Endothelial cell of umbilical vein (primary cell): Measurements from ENCODE around the gene ANTXRL. TPM values are rescaled to one million over a fixed set of nuclear protein-coding genes. Genes with fewer than 3 reads are reported as not detected.

Experiments
- BruUV-seq: library from RNA; stranded (reverse); fragments of 400-500 nt; replicated peaks from 2 replicates; lab custom pipeline; 2021; lab: Mats Ljungman, UMichigan
- CTCF ChIA-PET: fragments of 300-600, 350-600 bp; sonication (Branson Sonifier 250); formaldehyde crosslinking; loops from one replicate; lab custom pipeline; 2021; ENCODE audit warnings: antibody characterized with exemption, inconsistent platforms; lab: Charles Lee
- POLR2A ChIA-PET: fragments of 300-600, 350-600 bp; sonication (Branson Sonifier 250); formaldehyde crosslinking; loops from one replicate; lab custom pipeline; 2021; ENCODE audit warnings: antibody characterized with exemption, inconsistent platforms; lab: Charles Lee
- DNase-seq: peaks from one replicate; pipeline ENCODE4 v3.0.0-alpha.2; 2011; ENCODE audit warnings: low read depth, low spot score
- FAIRE-seq: peaks from 2 replicates; lab custom pipeline; 2011; peaks lifted over from hg19 to GRCh38; lab: Jason Lieb, UNC
- H2AFZ ChIP-seq: 2 replicates; pipeline ENCODE4 v1.6.0; 2012; ENCODE audit warnings: low read depth, low read length, control low read depth, inconsistent platforms
- H3K27ac ChIP-seq: 2 replicates; pipeline ENCODE4 v1.5.1; 2011; ENCODE audit warnings: low read depth, mild to moderate bottlenecking, control low read depth, low read length, moderate library complexity; ENCODE audit not compliant: insufficient read depth
- H3K27me3 ChIP-seq, 2 experiments: 2 replicates each; pipeline versions ENCODE4 v1.6.0 to v1.6.1; 2011; ENCODE audit warnings: low read length in 2 of 2, mixed read lengths in 1 of 2; ENCODE audit not compliant: control insufficient read depth in 2 of 2, insufficient read depth in 2 of 2
- H3K36me3 ChIP-seq, 2 experiments: 2 replicates in 1 of 2; 3 replicates in 1 of 2; pipeline ENCODE4 v1.5.1; 2011; ENCODE audit warnings: low read length in 2 of 2, mild to moderate bottlenecking in 1 of 2, moderate library complexity in 1 of 2; ENCODE audit not compliant: control insufficient read depth in 2 of 2, insufficient read depth in 2 of 2; ENCODE audit errors: extremely low read depth in 1 of 2
- H3K4me1 ChIP-seq: 3 replicates; pipeline ENCODE4 v1.5.1; 2011; ENCODE audit warnings: mild to moderate bottlenecking, low read length; ENCODE audit not compliant: control insufficient read depth, insufficient read depth; ENCODE audit errors: extremely low read depth
- H3K4me2 ChIP-seq: 2 replicates; pipeline ENCODE4 v1.6.1; 2011; ENCODE audit warnings: low read length, control low read depth, mixed read lengths; ENCODE audit not compliant: insufficient read depth
- H3K4me3 ChIP-seq, 3 experiments: fragments of 200-600 bp in 1 of 3; sonication (generic), shearing (Covaris generic) in 1 of 3; replicated peaks in 1 of 3; 2 replicates each; pipeline ENCODE4 v1.5.1; 2011 to 2016; ENCODE audit warnings: control low read depth in 3 of 3, low read length in 3 of 3, mild to moderate bottlenecking in 2 of 3, inconsistent platforms in 1 of 3, low read depth in 1 of 3, moderate library complexity in 1 of 3; ENCODE audit not compliant: insufficient read depth in 1 of 3
- H3K79me2 ChIP-seq: 2 replicates; pipeline ENCODE4 v1.6.0; 2012; ENCODE audit warnings: low read length, inconsistent platforms; ENCODE audit not compliant: control insufficient read depth, insufficient read depth
- H3K9ac ChIP-seq: replicated peaks from 2 replicates; pipeline ENCODE3; 2011; ENCODE audit warnings: low read length, control low read depth; ENCODE audit not compliant: insufficient read depth; ENCODE audit errors: extremely low read depth
- H3K9me1 ChIP-seq: replicated peaks from 3 replicates; pipeline ENCODE4 v1.6.0; 2011; ENCODE audit warnings: mild to moderate bottlenecking, low read length; ENCODE audit not compliant: control insufficient read depth, insufficient read depth; ENCODE audit errors: extremely low read depth
- H3K9me3 ChIP-seq: replicated peaks from 2 replicates; pipeline ENCODE4 v1.5.1; 2012; ENCODE audit warnings: low read length, inconsistent platforms; ENCODE audit not compliant: control insufficient read depth, insufficient read depth
- H4K20me1 ChIP-seq: replicated peaks from 2 replicates; pipeline ENCODE3; 2011; ENCODE audit warnings: mild to moderate bottlenecking, low read length; ENCODE audit not compliant: control insufficient read depth, insufficient read depth; ENCODE audit errors: extremely low read depth
- CTCF ChIP-seq, 2 donors: IDR thresholded peaks; 1 replicate in 1 of 2; 2 replicates in 1 of 2; pipeline ENCODE4 v1.5.1; 2011; ENCODE audit warnings: low read length in 2 of 2, mild to moderate bottlenecking in 2 of 2, moderate library complexity in 2 of 2, control low read depth in 1 of 2, inconsistent platforms in 1 of 2, low read depth in 1 of 2; ENCODE audit not compliant: insufficient read depth in 1 of 2; ENCODE audit errors: extremely low read depth in 1 of 2
- EZH2 ChIP-seq: IDR thresholded peaks from 2 replicates; pipeline ENCODE4 v1.6.1; 2012; ENCODE audit warnings: borderline replicate concordance, low read depth, mild to moderate bottlenecking, moderate library complexity, low read length, inconsistent platforms; ENCODE audit not compliant: severe bottlenecking
- FOS ChIP-seq: IDR thresholded peaks from 2 replicates; pipeline ENCODE4 v1.6.1; 2011; ENCODE audit warnings: mild to moderate bottlenecking, low read length, moderate library complexity, borderline replicate concordance; ENCODE audit not compliant: insufficient read depth
- GATA2 ChIP-seq: IDR thresholded peaks from 2 replicates; pipeline ENCODE4 v1.7.0; 2011; ENCODE audit warnings: low read depth, mild to moderate bottlenecking, moderate library complexity, mixed read lengths, low read length; ENCODE audit not compliant: insufficient read length, insufficient read depth
- JUN ChIP-seq: IDR thresholded peaks from 2 replicates; pipeline ENCODE4 v1.6.1; 2011; ENCODE audit warnings: borderline replicate concordance, low read depth; ENCODE audit not compliant: insufficient read length, insufficient read depth
- MAX ChIP-seq: IDR thresholded peaks from 2 replicates; pipeline ENCODE4 v1.6.1; 2011; ENCODE audit not compliant: insufficient read depth, insufficient read length
- MYC ChIP-seq: IDR thresholded peaks from one replicate; pipeline ENCODE4 v1.6.1; 2011; ENCODE audit warnings: mild to moderate bottlenecking, low read depth, low read length
- POLR2A ChIP-seq: IDR thresholded peaks from 2 replicates; pipeline ENCODE4 v1.6.1; 2012; ENCODE audit warnings: low read depth, mild to moderate bottlenecking, control low read depth, low read length
- POLR2AphosphoS5 ChIP-seq: IDR thresholded peaks from 2 replicates; pipeline ENCODE4 v1.6.1; 2012; ENCODE audit warnings: low read depth, mild to moderate bottlenecking, control low read depth, low read length, moderate library complexity; ENCODE audit not compliant: insufficient read depth
- dilution Hi-C: fragments of 300-500 bp; cut with MboI; formaldehyde crosslinking; loops from one replicate; pipeline ENCODE4 v1.15.0; 2019; ENCODE audit warnings: low sequenced_read_pairs; ENCODE audit not compliant: extremely low pct_ligation_motif_present
- intact Hi-C: fragments of 100-400 bp; cut with micrococcal nuclease; formaldehyde crosslinking; loops from one replicate; pipeline ENCODE4 v1.10.0; 2022
- polyA plus RNA-seq, 4 experiments: library from polyadenylated mRNA; depleted of rRNA in 3 of 4; stranded (reverse) in 3 of 4; unstranded in 1 of 4; fragments of >200 nt; gene quantifications; 2 replicates each; pipeline versions ENCODE4 v1.2.1 to v1.2.3, GENCODE V29; 2011 to 2012; ENCODE audit warnings: missing spikeins in 1 of 4
- total RNA-seq: library from RNA; stranded (reverse); gene quantifications from 2 replicates; pipeline ENCODE4 v1.2.3, GENCODE V29; 2021

Gene ANTXRL
- total and polyA plus RNA-seq, 2 donors (not counting 3 experiments of a cell fraction or from before 2014, with no cell fraction given), result not detected

- TF ChIP-seq CTCF (IDR thresholded peaks at IDR 0.05; ENCODE audit: extremely low read depth in 1 of 2, insufficient read depth in 1 of 2, low read depth in 1 of 2, low read length in 2 of 2) (no peak), MYC (no peak), POLR2A (no peak), JUN (no peak)
- intact Hi-C loops, result no loop called here
- Histone ChIP-seq H3K79me2 (no peaks in the 10 kb centered on the region), H3K4me2 (no peak overlapping the region), H3K27me3 (peaks cover 3 to 6% of the 10 kb centered on the region in 2 experiments), H4K20me1 (no peaks in the 10 kb centered on the region), H3K36me3 (no peaks in the 10 kb centered on the region), H3K9me3 (no peaks in the 10 kb centered on the region), H3K9me1 (no peaks in the 10 kb centered on the region), H3K4me1 (no peaks in the 10 kb centered on the region), H2AFZ (no peak overlapping the region), H3K4me3 (no peak overlapping the region), H3K27ac (no peak overlapping the region), H3K9ac (no peak overlapping the region)
- POLR2A ChIA-PET, result no interaction called here
- dilution Hi-C loops, result no loop called here
- FAIRE-seq (no peak), DNase-seq (no peak)
- BruUV-seq, result no TSS peak
- CTCF ChIA-PET, result interaction anchor here (0.8 to 1.0 kb wide), 2 partner anchors 11 to 89 kb away, joined by 3 to 4 read pairs; no protein-coding TSS in a partner anchor
These were observed 32.0 kb downstream of the ANTXRL start for GRCh38 chr10:46318799-46319198.

- no peak for TF ChIP-seq CTCF (IDR thresholded peaks at IDR 0.05; ENCODE audit: extremely low read depth in 1 of 2, insufficient read depth in 1 of 2, low read depth in 1 of 2, low read length in 2 of 2)
- no peak for TF ChIP-seq FOS
- no peak for TF ChIP-seq MYC
- TF ChIP-seq POLR2A, result no peak
- TF ChIP-seq JUN, result no peak
- no peak for TF ChIP-seq MAX
- TF ChIP-seq EZH2, result no peak
- no peak for TF ChIP-seq GATA2
- no peak for TF ChIP-seq POLR2AphosphoS5
- Histone ChIP-seq H3K79me2 (no peaks in the 10 kb centered on the region), H3K9me1 (no peaks in the 10 kb centered on the region), H3K36me3 (no peaks in the 10 kb centered on the region), H3K9ac (no peak overlapping the region), H4K20me1 (no peaks in the 10 kb centered on the region), H3K4me3 (no peak overlapping the region), H3K27ac (no peak overlapping the region), H2AFZ (no peak overlapping the region), H3K4me2 (no peak overlapping the region), H3K9me3 (no peaks in the 10 kb centered on the region), H3K27me3 (peaks cover 3 to 6% of the 10 kb centered on the region in 2 experiments), H3K4me1 (no peaks in the 10 kb centered on the region)
- dilution Hi-C loops, result no loop called here
- ChIA-PET POLR2A (no interaction called here), CTCF (no interaction called here)
- FAIRE-seq (no peak), DNase-seq (no peak)
- BruUV-seq, result no TSS peak
- intact Hi-C loops, result no loop called here
These were observed 32.6 kb downstream of the ANTXRL start for GRCh38 chr10:46319389-46319788.
